HepG2 (cell line): Measurements from ENCODE around the gene MED1. TPM values are rescaled to one million over a fixed set of nuclear protein-coding genes. Genes with fewer than 3 reads are reported as not detected.

ENCODE experiments used
- ATF4 ChIP-seq, 2 experiments: fragments of 450-650 bp in 1 of 2; sonication (generic) in 1 of 2; formaldehyde crosslinking; IDR thresholded peaks; 2 replicates each; pipeline versions ENCODE4 v1.5.0 to v1.8.0; 2020 to 2022; ENCODE audit warnings: mild to moderate bottlenecking in 1 of 2, missing genetic modification reagents in 1 of 2
- ATM ChIP-seq: fragments of 450-650 bp; IDR thresholded peaks from 2 replicates; pipeline ENCODE4 v1.7.1; 2017; ENCODE audit warnings: mild to moderate bottlenecking, borderline replicate concordance
- BHLHE40 ChIP-seq: IDR thresholded peaks from 2 replicates; pipeline ENCODE4 v1.6.1; 2011; ENCODE audit warnings: low read length, improper control_type of control experiment
- CEBPG ChIP-seq: IDR thresholded peaks from 2 replicates; pipeline ENCODE4 v1.6.1; 2016
- CHD2 ChIP-seq: IDR thresholded peaks from 2 replicates; pipeline ENCODE4 v1.6.1; 2011; ENCODE audit warnings: low read depth, low read length, improper control_type of control experiment
- CREB1 ChIP-seq, 2 experiments: fragments of 450-650 bp in 1 of 2; IDR thresholded peaks; 2 replicates each; pipeline ENCODE4 v1.6.1; 2016 to 2017; ENCODE audit warnings: control low read depth in 1 of 2, mild to moderate bottlenecking in 1 of 2, missing compliant biosample characterization in 1 of 2, missing genetic modification characterization in 1 of 2
- EP300 ChIP-seq, 3 experiments: sonication (generic) in 1 of 3; formaldehyde crosslinking in 1 of 3; IDR thresholded peaks; 2 replicates each; pipeline versions ENCODE4 v1.5.1 to v1.6.1; 2011 to 2020; ENCODE audit warnings: low read depth in 2 of 3, low read length in 2 of 3, borderline replicate concordance in 1 of 3, improper control_type of control experiment in 1 of 3, mild to moderate bottlenecking in 1 of 3, missing genetic modification reagents in 1 of 3, moderate library complexity in 1 of 3
- FOXK2 ChIP-seq: fragments of 450-650 bp; IDR thresholded peaks from 2 replicates; pipeline ENCODE4 v1.6.1; 2016
- GABPA ChIP-seq, 2 experiments: IDR thresholded peaks; 2 replicates each; pipeline ENCODE4 v1.6.1; 2011 to 2016; ENCODE audit warnings: low read depth in 2 of 2, low read length in 1 of 2, missing biosample characterization in 1 of 2, missing genetic modification characterization in 1 of 2
- GTF3A ChIP-seq: sonication (generic); formaldehyde crosslinking; conservative IDR thresholded peaks from 2 replicates; pipeline ENCODE4 v1.4.0; 2020; ENCODE audit warnings: mild to moderate bottlenecking, missing genetic modification reagents
- HOMEZ ChIP-seq: IDR thresholded peaks from 2 replicates; pipeline ENCODE4 v1.6.1; 2016; ENCODE audit warnings: low read depth
- HOXA5 ChIP-seq: sonication (generic); formaldehyde crosslinking; IDR thresholded peaks from 2 replicates; pipeline ENCODE4 v1.4.0; 2020; ENCODE audit warnings: missing genetic modification reagents
- NKX3-1 ChIP-seq: sonication (generic); formaldehyde crosslinking; IDR thresholded peaks from 2 replicates; pipeline ENCODE4 v1.5.0; 2020; ENCODE audit warnings: missing genetic modification reagents
- ZGPAT ChIP-seq: IDR thresholded peaks from 2 replicates; pipeline ENCODE4 v1.6.1; 2016; ENCODE audit warnings: mild to moderate bottlenecking
- ZMYM2 ChIP-seq: sonication (generic); formaldehyde crosslinking; IDR thresholded peaks from 2 replicates; pipeline ENCODE4 v1.8.0; 2022; ENCODE audit warnings: mild to moderate bottlenecking, missing genetic modification reagents
- ZNF350 ChIP-seq: sonication (generic); formaldehyde crosslinking; IDR thresholded peaks from 2 replicates; pipeline ENCODE4 v1.4.0; 2020; ENCODE audit warnings: mild to moderate bottlenecking, low read depth, missing genetic modification reagents, borderline replicate concordance
- ZNF619 ChIP-seq: sonication (generic); formaldehyde crosslinking; IDR thresholded peaks from 2 replicates; pipeline ENCODE4 v1.4.0; 2020; ENCODE audit warnings: mild to moderate bottlenecking, missing genetic modification reagents
- ZNF652 ChIP-seq: IDR thresholded peaks from 2 replicates; pipeline ENCODE4 v1.6.1; 2016; ENCODE audit warnings: low read depth, borderline replicate concordance
- ZNF672 ChIP-seq: sonication (generic); formaldehyde crosslinking; IDR thresholded peaks from 2 replicates; pipeline ENCODE4 v1.8.1; 2022; ENCODE audit warnings: missing genetic modification reagents
- ZNF839 ChIP-seq: sonication (generic); formaldehyde crosslinking; IDR thresholded peaks from 2 replicates; pipeline ENCODE4 v1.4.0; 2020; ENCODE audit warnings: missing genetic modification reagents, mild to moderate bottlenecking, borderline replicate concordance
- ZNF850 ChIP-seq: sonication (generic); formaldehyde crosslinking; conservative IDR thresholded peaks from 2 replicates; pipeline ENCODE4 v1.9.0; 2021; ENCODE audit warnings: mild to moderate bottlenecking, missing genetic modification reagents
- polyA plus RNA-seq, 8 experiments: library from polyadenylated mRNA; depleted of rRNA in 3 of 8; stranded (reverse) in 7 of 8; unstranded in 1 of 8; fragments of >200 nt; fragmentation: Illumina TruSeq in 4 of 8; extraction: Trizol in 4 of 8; gene quantifications; 2 replicates each; pipeline versions ENCODE4 v1.2.1 to v1.2.3, GENCODE V29; 2011 to 2016; ENCODE audit warnings: low read depth in 4 of 8, missing spikeins in 1 of 8, mixed read lengths in 1 of 8; ENCODE audit not compliant: insufficient read depth in 1 of 8
- total RNA-seq, 5 experiments: library from RNA; depleted of rRNA; stranded (reverse); fragments of >200 nt; fragmentation: Illumina TruSeq; extraction: Trizol; gene quantifications; 2 replicates each; pipeline ENCODE4 v1.2.3, GENCODE V29; 2016; ENCODE audit warnings: low read depth in 1 of 5
- TF ChIP-seq, protein P1 (sequence below): IDR thresholded peaks from 2 replicates; pipeline ENCODE4 v1.6.1; 2016; ENCODE audit warnings: missing compliant biosample characterization, missing genetic modification reagents, borderline replicate concordance
- TF ChIP-seq, protein P2 (sequence below): sonication (generic); formaldehyde crosslinking; IDR thresholded peaks from 2 replicates; pipeline ENCODE4 v1.8.1; 2023; ENCODE audit warnings: missing genetic modification reagents, inconsistent platforms, borderline replicate concordance

MED1 gene
- total and polyA plus RNA-seq, 2 of the 13 experiments (the other 11 are each of a cell fraction or from before 2014, with no cell fraction given), result 37.5 to 40.1 TPM

DNA sequence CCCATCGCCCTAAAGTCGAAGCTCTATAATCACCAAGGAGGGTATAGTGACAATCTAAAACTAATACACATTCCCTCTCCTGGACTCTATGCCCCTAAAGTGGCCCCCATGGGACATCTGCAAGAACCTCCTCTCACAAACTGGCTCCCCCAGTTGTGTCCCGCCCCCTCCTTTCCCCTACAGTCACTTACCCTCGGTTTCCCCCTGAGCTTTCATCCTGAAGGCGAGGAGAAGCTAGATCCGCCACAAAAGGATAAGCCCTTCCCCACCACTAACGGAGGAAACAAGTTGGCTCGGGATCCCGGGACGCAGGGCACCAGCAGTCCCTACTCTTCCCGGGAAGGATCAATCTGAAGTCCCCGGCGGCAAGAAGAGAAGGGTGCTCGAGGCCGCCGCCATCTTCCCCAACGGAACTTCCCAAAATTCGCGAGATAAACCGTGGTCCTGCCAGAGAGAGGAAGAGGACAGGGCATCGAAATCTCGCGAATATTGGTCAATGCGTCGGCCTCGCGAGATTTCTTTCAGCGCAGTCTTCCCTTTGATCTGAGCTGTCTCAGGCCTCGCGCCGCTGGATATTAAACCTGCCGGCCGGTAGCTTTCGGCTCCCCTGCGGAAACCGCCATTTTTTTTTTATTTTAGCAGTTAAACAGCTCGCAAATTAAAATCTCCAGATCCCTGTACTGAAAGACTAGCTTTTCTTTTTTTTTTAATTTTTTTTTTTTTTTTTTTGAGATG is at the start of gene MED1 (continued):
- TF ChIP-seq GTF3A (0 out of 2 replicates have a peak, but pooled peaks have one; percentile 18), BHLHE40 (0 out of 2 replicates have a peak, but pooled peaks have one; percentile 8), ATM (no peak), ATF4 (CRISPR knock-in tag; IDR thresholded peaks at IDR 0.05) (no peak), ZNF850 (CRISPR knock-in tag) (no peak), ZNF350 (CRISPR knock-in tag) (peak; percentile 82; the same call in 1 of the 2 replicates), ZNF652 (CRISPR knock-in tag) (no peak), NKX3-1 (CRISPR knock-in tag) (peak; percentile 56; the same call in 1 of the 2 replicates), CHD2 (peak; percentile 97), ZNF839 (CRISPR knock-in tag) (no peak), ZNF619 (CRISPR knock-in tag) (peak; percentile 67; the same call in 1 of the 2 replicates), ZMYM2 (no peak; the same call in 1 of the 2 replicates), ZNF672 (CRISPR knock-in tag) (no peak), FOXK2 (no peak), ZGPAT (CRISPR knock-in tag) (peak; percentile 69; the same call in 1 of the 2 replicates), GABPA (IDR thresholded peaks at IDR 0.05; ENCODE audit: low read depth, low read length) (no peak), GABPA (CRISPR knock-in tag; IDR thresholded peaks at IDR 0.05; ENCODE audit: low read depth) (peak; percentile 82), EP300 (IDR thresholded peaks at IDR 0.05; ENCODE audit: low read depth in 2 of 2, low read length in 2 of 2) (0 out of 4 replicates have a peak, but pooled peaks of 1 of the 2 experiments have one; percentile 36), EP300 (CRISPR knock-in tag; IDR thresholded peaks at IDR 0.05; ENCODE audit: borderline replicate concordance) (no peak), HOXA5 (CRISPR knock-in tag) (peak; percentile 34; the same call in 1 of the 2 replicates), HOMEZ (no peak; the same call in 1 of the 2 replicates), CREB1 (IDR thresholded peaks at IDR 0.05) (no peak), CREB1 (CRISPR knock-in tag; IDR thresholded peaks at IDR 0.05) (peak; percentile 40; the same call in 1 of the 2 replicates), CEBPG (peak; percentile 87)
- TF ChIP-seq, protein P1, sequence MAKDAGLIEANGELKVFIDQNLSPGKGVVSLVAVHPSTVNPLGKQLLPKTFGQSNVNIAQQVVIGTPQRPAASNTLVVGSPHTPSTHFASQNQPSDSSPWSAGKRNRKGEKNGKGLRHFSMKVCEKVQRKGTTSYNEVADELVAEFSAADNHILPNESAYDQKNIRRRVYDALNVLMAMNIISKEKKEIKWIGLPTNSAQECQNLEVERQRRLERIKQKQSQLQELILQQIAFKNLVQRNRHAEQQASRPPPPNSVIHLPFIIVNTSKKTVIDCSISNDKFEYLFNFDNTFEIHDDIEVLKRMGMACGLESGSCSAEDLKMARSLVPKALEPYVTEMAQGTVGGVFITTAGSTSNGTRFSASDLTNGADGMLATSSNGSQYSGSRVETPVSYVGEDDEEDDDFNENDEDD (CRISPR knock-in tag), result peak; percentile 54; the same call in 1 of the 2 replicates
- TF ChIP-seq, protein P2, sequence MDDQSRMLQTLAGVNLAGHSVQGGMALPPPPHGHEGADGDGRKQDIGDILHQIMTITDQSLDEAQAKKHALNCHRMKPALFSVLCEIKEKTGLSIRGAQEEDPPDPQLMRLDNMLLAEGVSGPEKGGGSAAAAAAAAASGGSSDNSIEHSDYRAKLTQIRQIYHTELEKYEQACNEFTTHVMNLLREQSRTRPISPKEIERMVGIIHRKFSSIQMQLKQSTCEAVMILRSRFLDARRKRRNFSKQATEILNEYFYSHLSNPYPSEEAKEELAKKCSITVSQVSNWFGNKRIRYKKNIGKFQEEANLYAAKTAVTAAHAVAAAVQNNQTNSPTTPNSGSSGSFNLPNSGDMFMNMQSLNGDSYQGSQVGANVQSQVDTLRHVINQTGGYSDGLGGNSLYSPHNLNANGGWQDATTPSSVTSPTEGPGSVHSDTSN (CRISPR knock-in tag), result no peak
